IPS-15b (cell line): ENCODE results near the gene GP9.
"Not testable (repeated sequence)": the region's sequence is repeated elsewhere in the genome, so short reads cannot be mapped to it uniquely, and the experiment has no call there.

Experiments used
- H3K27me3 ChIP-seq: one replicate; pipeline ENCODE4 v1.6.1; 2013; ENCODE audit warnings: low read length; ENCODE audit not compliant: control insufficient read depth, insufficient read depth
- H3K36me3 ChIP-seq: one replicate; pipeline ENCODE4 v1.6.1; 2013; ENCODE audit warnings: low read length; ENCODE audit not compliant: control insufficient read depth, insufficient read depth
- H3K4me1 ChIP-seq: one replicate; pipeline ENCODE4 v1.6.1; 2013; ENCODE audit warnings: mild to moderate bottlenecking, low read length; ENCODE audit not compliant: control insufficient read depth, insufficient read depth
- H3K4me3 ChIP-seq: one replicate; pipeline ENCODE4 v1.5.1; 2013; ENCODE audit warnings: low read depth, low read length
- H3K9ac ChIP-seq: one replicate; pipeline ENCODE4 v1.6.1; 2013; ENCODE audit warnings: low read depth, mild to moderate bottlenecking, low read length
- H3K9me3 ChIP-seq: one replicate; pipeline ENCODE4 v1.6.1; 2013; ENCODE audit warnings: mild to moderate bottlenecking, low read length; ENCODE audit not compliant: control insufficient read depth, insufficient read depth

Gene GP9

DNA sequence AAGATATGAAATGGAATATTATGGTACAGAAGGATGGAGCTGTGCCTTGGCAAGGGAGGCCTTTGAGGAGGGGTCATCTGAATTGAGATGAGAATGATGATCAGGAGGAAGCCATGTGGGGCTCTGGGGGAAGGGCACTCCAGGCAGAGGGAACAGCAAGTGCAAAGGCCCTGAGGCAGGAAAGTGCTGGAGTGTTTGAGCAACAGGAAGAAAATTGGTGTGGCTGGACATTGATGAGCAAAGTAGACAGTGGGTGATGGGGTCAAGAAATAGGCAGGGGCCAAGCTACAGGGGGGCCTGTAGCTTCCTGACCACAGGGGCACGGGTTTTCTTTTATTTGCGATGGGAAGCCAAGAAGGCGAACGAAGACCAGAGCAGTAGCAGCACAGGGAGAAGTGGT is 3.3 kb upstream of the GP9 start:
- no peak overlapping the region for H3K4me3 ChIP-seq
- H3K9me3 ChIP-seq = no peaks in the 10 kb centered on the region
- H3K9ac ChIP-seq = no peak overlapping the region
- no peaks in the 10 kb centered on the region for H3K4me1 ChIP-seq
- H3K27me3 ChIP-seq = no peaks in the 10 kb centered on the region
- H3K36me3 ChIP-seq = no peaks in the 10 kb centered on the region

DNA sequence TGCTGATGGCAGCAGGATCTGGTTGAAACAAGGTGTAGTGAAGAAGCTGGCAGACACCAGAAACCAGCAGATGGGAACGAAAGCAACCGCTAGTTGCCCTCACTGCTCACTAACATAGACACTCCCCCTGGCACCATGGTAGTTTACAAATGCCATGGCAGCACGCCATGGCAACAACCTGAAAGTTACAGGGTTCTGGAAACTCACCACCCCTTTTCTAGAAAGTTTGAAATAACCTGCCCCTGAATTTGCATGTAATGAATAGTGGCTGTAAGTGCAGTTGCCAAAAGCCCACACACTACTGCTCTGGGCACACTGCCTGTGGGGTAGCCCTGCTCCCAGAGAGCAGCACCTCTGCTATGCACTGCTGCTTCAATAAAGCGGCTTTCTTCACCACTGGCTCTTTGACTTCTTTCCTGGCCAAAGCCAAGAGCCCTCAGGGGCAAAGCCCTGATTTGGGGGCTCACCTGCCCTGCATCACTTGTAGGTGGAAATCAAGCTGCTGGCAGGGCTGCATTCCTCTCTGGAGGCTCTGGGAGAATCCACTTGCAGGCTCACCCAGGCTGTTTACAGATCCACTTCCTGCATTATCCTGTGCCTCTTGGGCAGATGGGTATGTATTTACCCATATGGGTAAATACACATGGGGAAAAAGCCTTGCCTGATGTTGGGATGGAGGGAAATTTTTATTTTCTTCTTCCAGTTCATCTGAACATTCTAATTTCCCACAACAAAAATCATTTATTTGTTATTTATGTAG is 2.0 kb upstream of the GP9 start:
- no peak overlapping the region for H3K4me3 ChIP-seq

DNA sequence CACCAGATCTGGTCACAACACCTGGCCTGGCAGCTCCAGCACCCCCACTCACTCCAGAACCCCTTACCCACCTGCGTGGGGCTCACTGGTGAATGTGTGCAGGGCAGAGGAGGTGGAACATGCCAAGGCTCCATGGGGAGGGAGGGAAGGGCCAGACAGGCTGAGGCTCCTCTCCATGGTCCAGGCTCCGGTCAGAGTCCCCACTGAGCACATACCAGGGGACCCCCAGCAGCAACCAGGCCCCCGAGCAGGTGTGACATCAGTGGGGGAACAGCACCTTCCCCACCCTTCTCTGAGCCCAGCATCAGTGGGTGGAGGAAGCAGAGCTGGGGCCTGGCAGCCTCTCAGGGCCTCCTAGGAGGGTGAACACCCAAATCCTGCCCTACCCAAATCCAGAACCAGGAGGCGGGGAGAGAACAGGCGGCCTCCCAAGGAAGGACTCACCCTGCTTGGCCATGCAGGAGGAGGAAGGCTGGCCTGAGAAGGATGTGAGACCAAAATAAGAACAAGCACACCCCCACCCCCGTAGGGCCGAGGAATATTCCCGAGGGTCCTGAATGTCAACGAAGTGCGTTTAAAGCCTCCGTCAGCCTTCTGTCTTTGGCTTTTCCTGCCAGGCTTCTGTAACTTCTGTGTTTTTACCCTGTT is 1.1 kb upstream of the GP9 start:
- Histone ChIP-seq H3K4me3 (no peak overlapping the region), H3K9ac (no peak overlapping the region), H3K4me1 (no peaks in the 10 kb centered on the region), H3K9me3 (no peaks in the 10 kb centered on the region), H3K36me3 (no peaks in the 10 kb centered on the region), H3K27me3 (no peaks in the 10 kb centered on the region)

More for the DNA sequence above, 2.0 kb upstream of the GP9 start:
- H3K9me3 ChIP-seq = no peaks in the 10 kb centered on the region
- no peaks in the 10 kb centered on the region for H3K36me3 ChIP-seq
- H3K9ac ChIP-seq = no peak overlapping the region
- no peaks in the 10 kb centered on the region for H3K4me1 ChIP-seq
- no peaks in the 10 kb centered on the region for H3K27me3 ChIP-seq

DNA sequence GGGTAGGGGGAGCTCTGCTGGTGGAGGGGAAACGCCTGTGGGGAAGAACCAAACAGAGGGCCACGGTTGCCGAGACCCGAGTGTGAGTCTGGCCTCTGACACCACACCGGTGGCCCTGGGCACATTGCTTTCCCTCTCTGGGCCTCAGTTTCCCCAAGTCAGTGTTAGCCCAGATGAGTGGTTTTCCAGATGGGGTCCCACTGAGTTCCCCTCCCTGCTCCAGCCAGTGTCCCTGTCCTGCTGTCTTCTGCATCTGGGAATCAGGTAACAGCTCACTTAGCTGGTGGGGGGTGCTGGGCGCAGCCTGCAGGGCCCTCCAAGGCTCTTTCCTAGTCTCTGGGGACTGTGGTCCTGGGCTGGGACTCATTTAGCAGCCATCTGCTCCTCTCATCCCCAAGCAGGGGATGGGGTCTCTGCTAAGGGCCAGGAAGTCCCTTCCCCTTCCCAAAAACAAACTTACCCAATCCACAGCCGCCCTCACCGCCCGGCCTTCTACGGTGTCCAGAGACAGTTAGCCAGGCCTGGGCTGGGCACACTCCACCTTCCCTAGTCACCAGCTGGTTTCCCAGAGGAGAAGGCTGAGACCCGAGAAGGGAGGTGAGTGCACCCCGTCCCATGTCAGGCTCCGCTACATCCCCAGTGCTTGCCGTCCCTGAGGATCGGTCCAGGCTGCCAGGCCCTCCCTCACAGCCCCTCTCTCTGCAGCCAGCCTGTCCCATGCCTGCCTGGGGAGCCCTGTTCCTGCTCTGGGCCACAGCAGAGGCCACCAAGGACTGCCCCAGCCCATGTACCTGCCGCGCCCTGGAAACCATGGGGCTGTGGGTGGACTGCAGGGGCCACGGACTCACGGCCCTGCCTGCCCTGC is 676 bp downstream of the GP9 start:
- Histone ChIP-seq H3K4me1 (no peaks in the 10 kb centered on the region), H3K36me3 (no peaks in the 10 kb centered on the region), H3K27me3 (no peaks in the 10 kb centered on the region), H3K9ac (no peak overlapping the region), H3K4me3 (no peak overlapping the region), H3K9me3 (no peaks in the 10 kb centered on the region)

DNA sequence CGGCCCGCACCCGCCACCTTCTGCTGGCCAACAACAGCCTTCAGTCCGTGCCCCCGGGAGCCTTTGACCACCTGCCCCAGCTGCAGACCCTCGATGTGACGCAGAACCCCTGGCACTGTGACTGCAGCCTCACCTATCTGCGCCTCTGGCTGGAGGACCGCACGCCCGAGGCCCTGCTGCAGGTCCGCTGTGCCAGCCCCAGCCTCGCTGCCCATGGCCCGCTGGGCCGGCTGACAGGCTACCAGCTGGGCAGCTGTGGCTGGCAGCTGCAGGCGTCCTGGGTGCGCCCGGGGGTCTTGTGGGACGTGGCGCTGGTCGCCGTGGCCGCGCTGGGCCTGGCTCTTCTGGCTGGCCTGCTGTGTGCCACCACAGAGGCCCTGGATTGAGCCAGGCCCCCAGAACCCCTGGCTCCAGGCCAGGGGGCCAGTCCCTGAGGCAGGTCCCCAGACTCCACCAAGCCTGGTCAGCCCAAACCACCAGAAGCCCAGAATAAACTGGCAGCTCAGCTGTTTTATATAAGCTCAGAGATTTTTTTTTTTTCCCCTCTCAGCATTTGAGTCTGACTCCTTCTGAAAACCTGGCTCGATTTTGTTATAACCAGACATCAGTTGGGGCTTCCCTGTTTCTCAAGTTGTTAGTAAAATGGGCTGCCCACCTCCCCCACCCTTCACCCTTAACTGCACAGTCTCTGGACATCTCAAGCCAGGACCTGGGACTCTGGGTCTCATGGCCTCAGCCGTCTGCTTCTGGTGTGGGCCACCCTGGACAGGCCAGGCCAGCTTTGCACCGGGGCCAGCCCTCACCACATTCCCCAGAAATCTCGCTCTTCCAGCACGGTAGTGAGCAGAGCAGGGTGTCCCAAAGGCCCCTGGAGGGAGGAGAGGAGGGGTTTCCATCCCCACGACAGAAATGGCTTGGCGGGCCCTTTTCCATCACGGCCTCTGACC is 1.6 kb downstream of the GP9 start:
- H3K4me1 ChIP-seq = no peaks in the 10 kb centered on the region
- no peak overlapping the region for H3K4me3 ChIP-seq
- H3K36me3 ChIP-seq = no peaks in the 10 kb centered on the region
- no peaks in the 10 kb centered on the region for H3K9me3 ChIP-seq
- no peak overlapping the region for H3K9ac ChIP-seq
- H3K27me3 ChIP-seq = no peaks in the 10 kb centered on the region

DNA sequence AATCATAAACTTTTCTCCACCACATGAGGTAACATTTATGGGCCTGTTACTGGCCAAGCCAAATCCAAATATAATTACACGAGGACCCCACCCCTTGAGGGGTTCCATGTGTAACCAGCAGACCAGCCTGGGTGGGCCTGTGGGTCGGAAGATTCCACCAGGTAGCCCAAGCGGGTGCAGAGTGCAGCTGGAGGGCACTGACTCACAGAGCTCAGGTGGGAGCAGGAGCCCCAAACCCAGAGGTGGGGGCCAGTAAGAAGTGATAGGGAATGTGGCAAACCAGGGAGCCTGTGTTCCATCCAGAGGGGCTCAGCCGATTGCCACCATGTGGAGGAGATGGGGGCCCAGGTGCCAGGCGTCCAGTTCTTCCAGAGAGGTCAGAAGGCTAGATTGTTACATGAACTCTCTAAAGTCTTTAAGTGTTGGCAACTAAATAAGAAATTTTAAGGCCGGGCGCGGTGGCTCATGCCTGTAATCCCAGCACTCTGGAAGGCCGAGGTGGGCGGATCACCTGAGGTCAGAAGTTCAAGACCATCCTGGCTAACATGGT is 2.6 kb downstream of the GP9 start:
- no peak overlapping the region for H3K9ac ChIP-seq
- H3K27me3 ChIP-seq = no peaks in the 10 kb centered on the region
- no peak overlapping the region for H3K4me3 ChIP-seq
- no peaks in the 10 kb centered on the region for H3K36me3 ChIP-seq
- H3K4me1 ChIP-seq = no peaks in the 10 kb centered on the region
- no peaks in the 10 kb centered on the region for H3K9me3 ChIP-seq

DNA sequence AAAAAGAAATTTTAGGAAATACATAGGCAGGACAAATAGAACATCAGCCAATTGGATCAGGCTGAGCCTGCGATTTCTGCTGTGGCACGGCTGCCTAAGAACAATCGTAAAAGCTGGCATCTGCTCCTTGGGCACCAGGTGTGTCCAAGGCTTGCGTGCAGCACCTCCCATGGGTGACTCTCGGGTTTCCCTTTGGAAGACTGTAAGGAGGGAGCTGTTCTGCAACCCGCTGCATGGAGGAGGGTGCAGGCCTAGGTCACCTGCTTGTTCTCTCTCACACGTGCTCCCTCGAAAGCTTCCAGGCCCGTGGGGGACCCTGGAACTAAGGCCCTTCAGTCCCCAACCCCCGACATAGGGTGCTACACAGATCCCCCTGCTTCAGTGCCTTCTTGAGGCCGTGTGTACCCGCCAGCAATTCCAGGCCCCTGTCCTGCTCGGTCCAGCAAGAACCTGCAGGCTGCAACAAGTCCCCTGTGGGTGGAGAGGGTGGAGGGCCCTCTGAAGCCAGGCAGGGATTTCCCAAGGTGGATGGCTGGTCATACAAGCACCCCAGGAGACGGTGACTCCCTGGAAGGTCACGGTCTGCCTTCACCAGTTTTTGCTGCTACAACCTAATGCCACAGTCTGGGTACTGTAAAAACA is 3.4 kb downstream of the GP9 start:
- H3K4me1 ChIP-seq = no peaks in the 10 kb centered on the region
- no peaks in the 10 kb centered on the region for H3K9me3 ChIP-seq
- no peaks in the 10 kb centered on the region for H3K36me3 ChIP-seq
- H3K9ac ChIP-seq = no peak overlapping the region
- no peak overlapping the region for H3K4me3 ChIP-seq
- H3K27me3 ChIP-seq = peaks cover under 1% of the 10 kb centered on the region

DNA sequence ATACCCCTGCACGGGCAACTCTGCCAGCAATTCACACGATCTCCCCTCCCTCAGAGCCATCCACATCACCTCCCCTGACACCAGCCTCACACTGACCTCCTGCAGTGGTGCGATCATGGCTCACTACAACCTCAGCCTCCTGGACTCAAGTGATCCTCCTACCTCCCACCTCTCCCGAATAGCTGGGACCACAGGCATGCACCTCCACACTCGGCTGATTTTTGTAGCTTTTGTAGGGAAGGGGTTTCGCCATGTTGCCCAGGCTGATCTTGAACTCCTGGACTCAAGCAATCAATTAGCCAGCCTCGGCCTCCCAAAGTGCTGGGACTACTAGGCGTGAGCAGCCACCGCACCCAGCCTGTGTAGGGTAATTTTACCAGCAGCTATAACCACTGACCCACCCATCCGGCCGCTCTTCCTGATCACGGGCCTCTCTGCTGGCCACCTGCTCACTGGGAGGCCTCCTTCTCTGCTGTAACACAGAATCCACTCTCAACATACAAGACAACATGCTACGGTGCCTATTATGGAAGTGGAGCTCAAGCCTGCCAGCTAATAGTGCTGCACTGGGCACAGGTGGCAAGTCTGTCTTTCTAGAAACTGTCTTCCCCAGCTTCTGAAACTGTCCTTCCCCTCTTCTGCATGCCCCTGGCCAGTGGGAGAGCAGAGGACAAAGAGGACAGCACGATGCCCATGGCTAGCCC is 4.6 kb downstream of the GP9 start:
- no peaks in the 10 kb centered on the region for H3K4me1 ChIP-seq
- H3K9ac ChIP-seq = no peak overlapping the region

DNA sequence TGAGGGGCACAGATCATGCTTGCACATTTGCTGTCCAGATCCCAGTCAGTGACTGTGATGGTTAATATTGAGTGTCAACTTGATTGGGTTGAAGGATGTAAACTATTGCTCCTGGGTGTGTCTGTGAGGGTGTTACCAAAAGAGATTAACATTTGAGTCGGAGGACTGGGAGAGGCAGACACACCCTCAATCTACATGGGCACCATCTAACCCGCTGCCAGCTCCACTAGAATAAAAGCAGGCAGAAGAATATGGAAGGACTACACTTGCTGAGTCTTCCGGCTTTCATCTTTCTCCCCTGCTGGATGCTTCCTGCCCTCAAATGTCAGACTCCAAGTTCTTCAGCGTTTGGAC is 5.1 kb downstream of the GP9 start:
- Histone ChIP-seq H3K36me3 (no peaks in the 10 kb centered on the region), H3K9ac (no peak overlapping the region), H3K4me3 (no peak overlapping the region), H3K9me3 (no peaks in the 10 kb centered on the region), H3K27me3 (peaks cover 5% of the 10 kb centered on the region), H3K4me1 (no peaks in the 10 kb centered on the region)

More for the DNA sequence above, 4.6 kb downstream of the GP9 start:
- Histone ChIP-seq H3K4me3 (no peak overlapping the region), H3K9me3 (no peaks in the 10 kb centered on the region), H3K27me3 (peaks cover 2% of the 10 kb centered on the region), H3K36me3 (no peaks in the 10 kb centered on the region)

DNA sequence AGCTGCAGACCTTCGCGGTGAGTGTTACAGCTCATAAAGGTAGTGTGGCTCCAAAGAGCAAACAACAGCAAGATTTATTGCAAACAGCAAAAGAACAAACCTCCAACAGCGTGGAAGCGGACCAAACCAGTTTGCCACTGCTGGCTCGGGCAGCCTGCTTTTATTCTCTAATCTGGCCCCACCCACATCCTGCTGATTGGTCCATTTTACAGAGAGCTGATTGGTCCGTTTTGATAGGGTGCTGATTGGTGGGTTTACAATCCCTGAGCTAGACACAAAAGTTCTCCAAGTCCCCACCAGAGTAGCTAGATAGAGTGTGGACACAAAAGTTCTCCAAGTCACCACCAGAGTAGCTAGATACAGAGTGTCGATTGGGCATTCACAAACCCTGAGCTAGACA is 7.1 kb downstream of the GP9 start:
- H3K4me1 ChIP-seq, H3K9ac ChIP-seq, H3K4me3 ChIP-seq, H3K9me3 ChIP-seq, H3K27me3 ChIP-seq, H3K36me3 ChIP-seq: not testable (repeated sequence)
